Thymus (tissue), 11 donors: ENCODE measurements around the gene PRRG3. TPM values are rescaled to one million over a fixed set of nuclear protein-coding genes. Genes with fewer than 3 reads are reported as not detected.

Experiments used
- DNase-seq, 9 donors: peaks; one replicate each; pipeline ENCODE4 v3.0.0-alpha.2; 2013; ENCODE audit warnings: low spot score in 9 of 9, low read depth in 6 of 9, missing footprints in 1 of 9
- H3K27ac ChIP-seq, 2 donors: one replicate each; pipeline ENCODE4 v1.5.1; 2013; ENCODE audit warnings: control low read depth in 1 of 2, low read depth in 1 of 2, low read length in 1 of 2, mild to moderate bottlenecking in 1 of 2, moderate library complexity in 1 of 2
- H3K27me3 ChIP-seq, 2 donors: one replicate each; pipeline ENCODE4 v1.5.1; 2013; ENCODE audit warnings: low read length in 1 of 2; ENCODE audit not compliant: control insufficient read depth in 2 of 2, insufficient read depth in 1 of 2
- H3K36me3 ChIP-seq, 2 donors: one replicate each; pipeline ENCODE4 v1.5.1; 2013; ENCODE audit warnings: low read length in 1 of 2, mild to moderate bottlenecking in 1 of 2, moderate library complexity in 1 of 2; ENCODE audit not compliant: control insufficient read depth in 2 of 2, insufficient read depth in 2 of 2
- H3K4me1 ChIP-seq, 2 donors: one replicate each; pipeline ENCODE4 v1.5.1; 2013; ENCODE audit warnings: low read length in 2 of 2; ENCODE audit not compliant: control insufficient read depth in 2 of 2, insufficient read depth in 2 of 2
- H3K4me3 ChIP-seq, 2 donors: one replicate each; pipeline ENCODE4 v1.5.1; 2013; ENCODE audit warnings: low read length in 2 of 2, control low read depth in 1 of 2, mild to moderate bottlenecking in 1 of 2
- H3K9me3 ChIP-seq, 2 donors: one replicate each; pipeline ENCODE4 v1.5.1; 2013; ENCODE audit warnings: low read length in 1 of 2, mild to moderate bottlenecking in 1 of 2; ENCODE audit not compliant: control insufficient read depth in 2 of 2, insufficient read depth in 1 of 2
- WGBS: extraction: QIAGEN DNeasy Blood & Tissue Kit; methylation state at CpG from one replicate; pipeline ENCODE4 v1.1.7; 2013; 5-methylcytosine and 5-hydroxymethylcytosine counted together
- polyA plus RNA-seq: library from polyadenylated mRNA; stranded (reverse); fragments of 200-250 nt; gene quantifications from one replicate; pipeline ENCODE4 v1.2.3, GENCODE V29; 2013
- total RNA-seq: library from RNA; stranded (reverse); fragments of 120-200 nt; gene quantifications from one replicate; pipeline ENCODE4 v1.2.4, GENCODE V29; 2013
- donor health status: healthy.

The PRRG3 gene
- total and polyA plus RNA-seq, 2 donors, result 0.87 to 1.3 TPM

DNA sequence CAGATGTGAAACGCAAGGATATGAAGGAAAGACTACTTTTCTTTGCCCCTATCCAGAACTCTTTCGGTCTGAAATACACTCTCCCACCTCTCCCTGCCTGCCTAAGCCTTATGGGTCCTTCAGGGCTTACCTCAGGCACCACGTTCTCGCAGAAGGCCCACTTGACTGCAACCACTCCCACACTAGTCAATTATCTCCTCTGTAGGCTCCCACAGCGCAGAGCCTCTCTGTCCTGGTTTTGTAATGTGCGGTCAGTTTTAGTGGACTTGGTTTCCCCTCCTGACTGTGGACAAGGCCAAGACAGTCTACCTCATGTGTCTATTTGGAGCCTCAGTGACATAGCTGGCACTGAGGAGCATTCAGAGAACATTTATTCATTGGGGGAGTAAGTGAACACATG, 50.4 kb downstream of the PRRG3 start:
- DNase-seq, result no peak
- Histone ChIP-seq H3K9me3 (no peaks in the 10 kb centered on the region), H3K4me1 (no peaks in the 10 kb centered on the region), H3K36me3 (no peaks in the 10 kb centered on the region), H3K4me3 (no peak overlapping the region), H3K27ac (no peak overlapping the region), H3K27me3 (no peaks in the 10 kb centered on the region)
- 92% methylated on average over 6 of the region's 6 CpGs for WGBS

DNA sequence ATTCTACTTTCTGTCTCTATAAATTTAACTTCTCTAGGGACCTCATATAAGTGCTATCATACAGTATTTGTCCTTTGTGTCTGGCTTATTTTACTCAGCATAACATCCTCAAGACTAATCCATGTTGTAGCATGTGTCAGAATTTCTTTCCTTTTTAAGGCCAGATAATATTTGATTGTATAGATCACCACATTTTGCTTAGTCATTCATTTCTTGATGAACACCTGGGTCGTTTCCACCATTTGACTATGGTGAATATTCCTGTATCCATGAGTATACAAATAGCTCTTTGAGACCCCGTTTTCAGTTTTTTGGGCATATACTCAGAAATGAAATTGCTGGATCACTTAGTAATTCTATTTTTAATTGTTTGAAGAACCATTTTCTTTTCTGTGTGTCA, 51.2 kb downstream of the PRRG3 start:
- WGBS, result 75% methylated on average over 2 of the region's 2 CpGs
- no peaks in the 10 kb centered on the region for H3K4me1 ChIP-seq
- no peak overlapping the region for H3K4me3 ChIP-seq
- no peaks in the 10 kb centered on the region for H3K36me3 ChIP-seq
- no peak for DNase-seq
- H3K27ac ChIP-seq, result no peak overlapping the region
- no peaks in the 10 kb centered on the region for H3K9me3 ChIP-seq
- H3K27me3 ChIP-seq, result no peaks in the 10 kb centered on the region

DNA sequence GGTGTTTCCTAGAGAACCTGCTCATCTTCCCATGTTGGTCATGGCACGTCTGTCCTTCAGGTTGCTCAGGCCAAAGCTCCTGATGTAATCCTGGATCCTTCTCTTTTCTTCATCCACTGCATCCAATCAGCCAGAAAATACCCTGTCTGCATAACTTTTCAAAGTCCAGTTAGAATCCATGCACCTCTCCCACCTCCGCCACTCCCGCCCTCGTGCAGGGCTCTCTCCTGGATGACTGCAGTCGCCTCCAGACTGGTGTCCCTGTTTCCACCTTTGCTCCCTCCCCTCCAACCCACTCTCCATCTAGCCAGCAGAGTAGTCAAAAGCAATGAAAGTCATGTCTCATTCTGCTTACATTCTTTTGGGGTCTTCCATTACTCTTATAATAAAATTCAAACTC, 55.3 kb downstream of the PRRG3 start:
- no peak for DNase-seq
- no peak overlapping the region for H3K27ac ChIP-seq
- 97% methylated on average over 5 of the region's 5 CpGs for WGBS
- no peaks in the 10 kb centered on the region for H3K27me3 ChIP-seq
- no peaks in the 10 kb centered on the region for H3K4me1 ChIP-seq
- no peaks in the 10 kb centered on the region for H3K36me3 ChIP-seq
- no peaks in the 10 kb centered on the region for H3K9me3 ChIP-seq
- H3K4me3 ChIP-seq, result no peak overlapping the region

DNA sequence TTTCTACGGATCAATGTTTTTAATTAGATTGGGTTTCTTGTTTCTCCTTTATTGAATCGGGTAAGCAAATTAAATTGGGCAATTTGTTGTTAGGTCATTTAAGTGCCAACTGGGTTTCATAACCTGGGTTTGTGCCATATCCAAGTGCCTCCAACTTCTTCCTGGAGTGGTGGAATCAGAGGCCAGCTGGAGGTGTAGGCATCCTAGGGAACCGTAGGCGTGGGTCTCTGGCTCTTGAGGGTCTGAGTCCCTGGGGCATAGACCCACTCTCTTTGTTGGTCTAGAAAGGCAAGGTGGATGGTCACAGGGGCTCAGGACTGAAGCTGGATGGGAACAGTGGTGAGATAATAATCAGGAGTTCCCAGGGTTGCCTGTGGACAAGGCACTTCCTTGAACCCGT, 57.6 kb downstream of the PRRG3 start:
- Histone ChIP-seq H3K36me3 (no peaks in the 10 kb centered on the region), H3K9me3 (no peaks in the 10 kb centered on the region), H3K4me3 (no peak overlapping the region), H3K4me1 (no peaks in the 10 kb centered on the region), H3K27ac (no peak overlapping the region), H3K27me3 (no peaks in the 10 kb centered on the region)
- DNase-seq, result no peak
- 82% methylated on average over 5 of the region's 5 CpGs for WGBS

DNA sequence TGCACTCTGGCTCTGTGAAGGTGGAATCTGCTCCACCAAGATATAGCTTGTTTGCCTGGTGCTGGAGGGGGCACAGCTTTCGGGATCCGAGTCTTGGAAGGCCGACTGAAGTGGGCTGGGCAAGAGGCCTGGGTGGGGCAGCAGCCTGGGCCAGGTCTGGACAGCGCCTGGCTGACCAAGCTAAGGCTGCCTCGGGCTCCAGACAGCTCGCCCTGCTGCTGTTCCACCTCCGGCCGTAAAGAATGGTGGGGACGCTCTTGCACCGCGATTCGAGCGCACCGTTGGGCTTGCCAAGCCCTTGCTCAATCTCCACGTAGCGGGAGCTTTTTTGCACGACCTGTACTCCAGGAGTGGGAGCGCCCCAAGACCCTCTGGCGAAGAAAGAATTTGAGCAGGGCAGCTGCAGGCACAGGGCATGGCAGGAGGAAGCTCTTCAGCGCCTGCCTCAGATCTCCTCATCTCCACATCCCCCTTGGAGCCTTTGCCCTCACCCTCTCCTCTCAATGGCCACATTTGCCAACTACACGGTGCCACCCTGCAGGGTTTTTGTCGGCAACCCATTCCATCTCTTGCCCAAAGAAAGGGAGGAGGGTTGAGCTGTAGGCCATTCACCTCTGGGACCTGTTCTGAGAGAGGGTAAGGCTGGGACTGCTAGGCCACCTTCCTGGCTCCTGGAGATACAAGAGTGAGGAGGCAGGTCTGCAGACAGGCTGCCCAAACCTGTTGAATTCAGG, 58.2 kb downstream of the PRRG3 start:
- Histone ChIP-seq H3K9me3 (no peaks in the 10 kb centered on the region), H3K36me3 (no peaks in the 10 kb centered on the region), H3K27ac (no peak overlapping the region), H3K4me3 (no peak overlapping the region), H3K4me1 (no peaks in the 10 kb centered on the region), H3K27me3 (no peaks in the 10 kb centered on the region)
- 20% methylated on average over 22 of the region's 22 CpGs for WGBS
- peak in 2 of 9 donors; percentile 15 to 16 for DNase-seq

DNA sequence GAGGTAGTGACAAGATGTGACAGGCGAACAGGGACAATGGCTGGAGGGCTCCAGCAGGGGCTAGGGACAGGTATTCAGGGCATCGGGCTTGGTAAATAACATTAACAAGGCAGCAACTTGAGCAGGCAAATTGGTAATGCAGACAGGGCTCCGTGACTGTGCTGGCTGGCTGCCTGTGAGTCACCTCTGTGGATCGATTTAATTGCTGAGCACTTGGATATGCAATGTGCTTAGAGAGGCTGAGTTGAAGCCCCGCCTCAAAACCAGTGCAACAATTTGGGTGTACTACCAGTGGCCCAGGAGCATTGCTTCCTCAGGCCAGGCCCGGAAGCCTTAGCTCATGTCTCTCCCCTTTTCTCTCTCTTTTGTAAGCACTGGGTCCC, 58.8 kb downstream of the PRRG3 start:
- 92% methylated on average over 6 of the region's 6 CpGs for WGBS
- H3K27me3 ChIP-seq, result no peaks in the 10 kb centered on the region

DNA sequence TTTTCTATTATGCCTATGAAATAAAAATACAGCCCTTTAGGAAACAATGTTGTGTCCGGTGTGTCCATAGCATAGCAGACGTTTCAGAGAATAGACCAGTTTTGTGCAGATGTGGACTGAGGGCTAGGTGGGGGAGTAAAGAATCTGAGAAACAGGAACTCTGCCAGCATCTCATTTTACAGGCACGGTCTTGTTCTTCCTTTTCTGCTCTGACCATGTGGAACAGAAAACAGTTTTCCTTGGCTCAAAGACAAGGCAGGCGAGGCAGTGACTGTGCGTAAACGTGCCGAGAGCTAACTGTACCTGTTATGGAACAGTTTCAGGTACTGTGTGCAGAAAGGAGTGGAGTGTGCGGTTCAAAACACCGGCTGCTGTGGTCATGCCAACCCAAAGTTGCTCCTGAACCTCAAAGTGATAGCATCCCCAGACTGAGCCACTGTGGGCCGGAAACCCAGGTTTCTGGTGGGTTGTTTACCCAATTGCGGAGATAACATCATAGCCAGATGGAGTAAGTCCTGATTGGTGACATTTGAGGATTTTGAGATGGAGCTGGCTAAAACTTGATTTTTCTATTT, 59.5 kb downstream of the PRRG3 start:
- Histone ChIP-seq H3K9me3 (no peaks in the 10 kb centered on the region), H3K27ac (no peak overlapping the region), H3K27me3 (no peaks in the 10 kb centered on the region), H3K36me3 (no peaks in the 10 kb centered on the region), H3K4me3 (no peak overlapping the region), H3K4me1 (no peaks in the 10 kb centered on the region)
- peak in 1 of 9 donors; percentile 4 for DNase-seq
- WGBS, result 77% methylated on average over 11 of the region's 11 CpGs

More for the DNA sequence above, 58.8 kb downstream of the PRRG3 start:
- no peak overlapping the region for H3K27ac ChIP-seq
- no peaks in the 10 kb centered on the region for H3K4me1 ChIP-seq
- H3K9me3 ChIP-seq, result no peaks in the 10 kb centered on the region
- DNase-seq, result no peak
- no peak overlapping the region for H3K4me3 ChIP-seq
- no peaks in the 10 kb centered on the region for H3K36me3 ChIP-seq

Other genes with a start within 250 kb of the PRRG3 start
- 0.05 TPM for gene PASD1, start 131.8 kb upstream of the PRRG3 start, total RNA-seq
- 0.02 TPM for gene PASD1, start 131.8 kb upstream of the PRRG3 start, polyA plus RNA-seq
- 5.5 TPM for gene FATE1, start 20.6 kb downstream of the PRRG3 start, total RNA-seq
- gene FATE1, start 20.6 kb downstream of the PRRG3 start, polyA plus RNA-seq, result 5.0 TPM
- gene CNGA2, start 39.3 kb downstream of the PRRG3 start, total RNA-seq, result 0.09 TPM
- 0.02 TPM for gene CNGA2, start 39.3 kb downstream of the PRRG3 start, polyA plus RNA-seq
- gene MAGEA4, start 217.4 kb downstream of the PRRG3 start, total RNA-seq, result not detected
- not detected for gene MAGEA4, start 217.4 kb downstream of the PRRG3 start, polyA plus RNA-seq